Calu3 (cell line): ENCODE data around the gene PRKN. TPM values are rescaled to one million over a fixed set of nuclear protein-coding genes. Genes with fewer than 3 reads are reported as not detected.

Experiments used
- BruUV-seq: library from RNA; stranded (reverse); fragments of 400-500 nt; replicated peaks from 2 replicates; lab custom pipeline; 2021; lab: Mats Ljungman, UMichigan
- CTCF ChIA-PET: fragments of 300-600 bp; sonication (Branson Sonifier 250); formaldehyde crosslinking; loops from one replicate; lab custom pipeline; 2022; ENCODE audit warnings: antibody characterized with exemption; lab: Charles Lee
- DNase-seq: peaks from one replicate; pipeline ENCODE4 v3.0.0; 2022
- H3K27ac Mint-ChIP-seq: one replicate; pipeline ENCODE4 v1.8.0; 2022; ENCODE audit warnings: mixed read lengths; ENCODE audit not compliant: unreplicated experiment
- H3K27me3 Mint-ChIP-seq: one replicate; pipeline ENCODE4 v1.8.0; 2022; ENCODE audit warnings: mixed read lengths; ENCODE audit not compliant: unreplicated experiment
- H3K36me3 Mint-ChIP-seq: one replicate; pipeline ENCODE4 v1.8.0; 2022; ENCODE audit warnings: mild to moderate bottlenecking, moderate library complexity, mixed read lengths; ENCODE audit not compliant: insufficient read depth, unreplicated experiment
- H3K4me1 Mint-ChIP-seq: one replicate; pipeline ENCODE4 v1.8.0; 2022; ENCODE audit warnings: mild to moderate bottlenecking, low read depth, mixed read lengths; ENCODE audit not compliant: unreplicated experiment
- H3K4me3 Mint-ChIP-seq: one replicate; pipeline ENCODE4 v1.8.0; 2022; ENCODE audit warnings: mild to moderate bottlenecking, low read depth, moderate library complexity, mixed read lengths; ENCODE audit not compliant: unreplicated experiment
- H3K9me3 Mint-ChIP-seq: one replicate; pipeline ENCODE4 v1.8.0; 2022; ENCODE audit warnings: low read depth, mixed read lengths; ENCODE audit not compliant: unreplicated experiment
- CTCF ChIP-seq: fragments of 200-600 bp; IDR thresholded peaks from one replicate; pipeline ENCODE4 v1.8.0; 2022; ENCODE audit warnings: antibody characterized with exemption; ENCODE audit not compliant: unreplicated experiment
- intact Hi-C: fragments of 100-400 bp; cut with micrococcal nuclease; formaldehyde crosslinking; loops from one replicate; pipeline ENCODE4 v1.10.0; 2022; ENCODE audit not compliant: unreplicated experiment
- total RNA-seq: library from RNA; stranded (reverse); gene quantifications from 2 replicates; pipeline ENCODE4 v1.2.3, GENCODE V29; 2022

The PRKN gene
- total RNA-seq, 1 experiment from 2014 or later = 3.8 TPM

- intact Hi-C loops = no loop called here
- Mint-ChIP-seq H3K27me3 (no peaks in the 10 kb centered on the region), H3K27ac (no peak overlapping the region), H3K36me3 (no peaks in the 10 kb centered on the region), H3K4me1 (peaks cover 7% of the 10 kb centered on the region), H3K9me3 (peaks cover 4% of the 10 kb centered on the region), H3K4me3 (no peak overlapping the region)
- BruUV-seq = no TSS peak
- no peak for DNase-seq
- CTCF ChIA-PET = no interaction called here
- TF ChIP-seq CTCF = no peak
Measured at GRCh38 chr6:161354276-161354840, 1373.2 kb downstream of the PRKN start.

GRCh38 chr6:161353208-161353613, 1374.4 kb downstream of the PRKN start:
- DNase-seq = no peak

GRCh38 chr6:161351858-161352257, 1375.7 kb downstream of the PRKN start:
- Mint-ChIP-seq H3K9me3 (peaks cover 4% of the 10 kb centered on the region), H3K36me3 (peaks cover under 1% of the 10 kb centered on the region), H3K4me1 (no peaks in the 10 kb centered on the region), H3K27me3 (no peaks in the 10 kb centered on the region), H3K4me3 (no peak overlapping the region), H3K27ac (no peak overlapping the region)
- CTCF ChIA-PET = no interaction called here
- BruUV-seq = no TSS peak
- intact Hi-C loops = no loop called here
- DNase-seq = no peak
- no peak for TF ChIP-seq CTCF

More at GRCh38 chr6:161353208-161353613, 1374.4 kb downstream of the PRKN start:
- BruUV-seq = no TSS peak
- H3K36me3 Mint-ChIP-seq = no peaks in the 10 kb centered on the region
- TF ChIP-seq CTCF = no peak
- no peak overlapping the region for H3K4me3 Mint-ChIP-seq
- no peaks in the 10 kb centered on the region for H3K4me1 Mint-ChIP-seq
- no peak overlapping the region for H3K27ac Mint-ChIP-seq
- intact Hi-C loops = no loop called here
- CTCF ChIA-PET = no interaction called here
- H3K27me3 Mint-ChIP-seq = no peaks in the 10 kb centered on the region
- H3K9me3 Mint-ChIP-seq = peaks cover 4% of the 10 kb centered on the region

- no peak for TF ChIP-seq CTCF
- H3K27me3 Mint-ChIP-seq = no peaks in the 10 kb centered on the region
- H3K27ac Mint-ChIP-seq = no peak overlapping the region
- no peak overlapping the region for H3K4me3 Mint-ChIP-seq
- DNase-seq = no peak
- no peaks in the 10 kb centered on the region for H3K4me1 Mint-ChIP-seq
- intact Hi-C loops = no loop called here
- CTCF ChIA-PET = no interaction called here
- no TSS peak for BruUV-seq
- H3K9me3 Mint-ChIP-seq = no peaks in the 10 kb centered on the region
- peaks cover 5% of the 10 kb centered on the region for H3K36me3 Mint-ChIP-seq
Measured at GRCh38 chr6:161349886-161350285, 1377.7 kb downstream of the PRKN start.
